Heart left ventricle (tissue), 16 donors: ENCODE data around the gene NR3C2. TPM values are rescaled to one million over a fixed set of nuclear protein-coding genes. Genes with fewer than 3 reads are reported as not detected.

Experiments used
- ATAC-seq, 4 donors: fragments of 200-7000 bp; cut with Tn5 transposase; one replicate each; pipeline ENCODE4 v1.9.1; 2020 to 2022; ENCODE audit warnings: moderate library complexity in 4 of 4, mild to moderate bottlenecking in 3 of 4, moderate number of reproducible peaks in 1 of 4
- DNase-seq, 5 donors: peaks; one replicate each; pipeline ENCODE4 v3.0.0-alpha.2; 2020
- H3K27ac ChIP-seq, 12 donors: fragments of 200-600 bp; sonication (generic) in 4 of 12; one replicate each; pipeline versions ENCODE4 v1.5.0 to v1.8.0; 2016 to 2022; ENCODE audit warnings: mild to moderate bottlenecking in 2 of 12
- H3K27me3 ChIP-seq, 9 donors: fragments of 200-600 bp; sonication (generic) in 2 of 9; one replicate each; pipeline versions ENCODE4 v1.5.1 to v1.8.0; 2016 to 2022; ENCODE audit warnings: mild to moderate bottlenecking in 3 of 9
- H3K36me3 ChIP-seq, 9 donors: fragments of 200-600 bp; sonication (generic) in 2 of 9; one replicate each; pipeline versions ENCODE4 v1.5.0 to v1.8.0; 2018 to 2022; ENCODE audit warnings: mild to moderate bottlenecking in 2 of 9
- H3K4me1 ChIP-seq, 12 donors: fragments of 200-600 bp; sonication (generic) in 4 of 12; one replicate each; pipeline versions ENCODE4 v1.5.0 to v1.8.0; 2016 to 2022; ENCODE audit warnings: mild to moderate bottlenecking in 3 of 12
- H3K4me3 ChIP-seq, 12 donors: fragments of 200-600 bp; sonication (generic) in 4 of 12; one replicate each; pipeline versions ENCODE4 v1.5.0 to v1.8.0; 2017 to 2022; ENCODE audit warnings: mild to moderate bottlenecking in 9 of 12, moderate library complexity in 4 of 12
- H3K9me3 ChIP-seq, 12 donors: fragments of 200-600 bp; sonication (generic) in 4 of 12; one replicate each; pipeline versions ENCODE4 v1.5.0 to v1.8.0; 2016 to 2022; ENCODE audit warnings: mild to moderate bottlenecking in 1 of 12
- POLR2A ChIP-seq, 2 donors: fragments of 450-650 bp; IDR thresholded peaks; one replicate each; pipeline ENCODE4 v1.6.1; 2017; ENCODE audit warnings: antibody characterized with exemption in 2 of 2, mild to moderate bottlenecking in 2 of 2, moderate library complexity in 2 of 2
- WGBS, 4 donors: extraction: QIAGEN DNeasy Blood & Tissue Kit in 2 of 4; methylation state at CpG; one replicate each; pipeline versions ENCODE4 v1.1.5 to v1.1.7; 2013 to 2018; 5-methylcytosine and 5-hydroxymethylcytosine counted together
- intact Hi-C, 10 donors: fragments of 100-400 bp; cut with DNase I; formaldehyde crosslinking; loops; one replicate each; pipeline versions ENCODE4 v1.11.1 to v1.14.2; 2022
- polyA plus RNA-seq, 2 donors: library from polyadenylated mRNA; stranded (reverse); fragments of 200-250 nt; gene quantifications; one replicate each; pipeline ENCODE4 v1.2.3, GENCODE V29; 2013
- total RNA-seq, 9 donors: library from RNA; depleted of rRNA in 2 of 9; stranded (reverse); fragments of >200 nt in 2 of 9; fragmentation: NEBNext Ultra II Directional in 3 of 9; extraction: Animal tissue kit (Norgen Biotek cat#: 25700) in 3 of 9; gene quantifications; one replicate each; pipeline versions ENCODE4 v1.1.0 to v1.2.4, GENCODE V29; 2016 to 2023
- TF ChIP-seq, protein P1 (sequence below), 12 donors: fragments of 200-600 bp; sonication (generic) in 4 of 12; IDR thresholded peaks; one replicate each; pipeline versions ENCODE4 v1.5.0 to v1.8.0; 2018 to 2022; ENCODE audit warnings: antibody characterized with exemption in 12 of 12, mild to moderate bottlenecking in 5 of 12
- donor health status: ischemic (EF 13 %, LVEDD 7.1; RV severe dilation, severe dysfunction).
- donor health status: healthy with polysubstance abuse.
- donor health status: DM: no; HTN: yes; CAD: no.
- donor health status: DM: no; HTN: no; CAD: no.
- donor health status: ischemic (EF 25% LVEDD 6.9; RV normal size, moderate dysfunction).
- donor health status: ischemic (EF 25% LVEDD 5.7; RV mildly dilated, moderate dysfunction).
- donor health status: healthy.
- donor health status: DM: yes; HTN: yes; CAD: no.
- donor health status: ischemic (EF 35%, LVEDD 5.7; RV mildly dilated, moderate dysfunction).
- donor health status: nonischemic (EF 11% LVEDD 7.7; RV severe dilation, severe dysfunction).
- donor health status: DM: yes; HTN: yes; CAD: no.
- donor health status: PGD.
- donor health status: ischemic (EF 29% LVEDD 5.4; RV normal size, mild dysfunction).
- donor health status: nonischemic (EF 23%, LVEDD 6.1; RV moderate dilation, normal function).

Gene NR3C2
- total and polyA plus RNA-seq, 11 donors, result 3.6 to 26.5 (median 18.4) TPM

DNA sequence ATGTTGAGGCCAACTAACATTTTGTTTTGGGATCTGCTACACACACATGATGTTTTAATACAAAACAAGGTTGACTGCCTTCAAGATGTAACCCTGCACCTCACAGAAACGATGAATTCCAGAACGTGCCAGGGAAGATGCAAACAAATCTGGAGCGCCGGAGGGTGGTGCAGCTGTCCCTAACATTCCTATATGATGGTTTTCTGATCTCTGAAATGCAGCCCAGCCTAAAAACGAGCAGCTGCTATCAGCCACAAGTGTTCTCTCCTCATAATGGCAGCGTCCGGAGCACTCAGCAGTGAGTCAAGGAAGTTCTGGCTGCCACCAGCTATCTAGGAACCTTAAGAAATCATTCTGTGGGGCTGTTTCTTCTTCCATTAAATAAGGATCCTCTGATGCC is 333.4 kb downstream of the NR3C2 start:
- 85 to 92% (median 88%) methylated on average over 7 of the region's 7 CpGs for WGBS, 4 donors
- no peak overlapping the region for H3K27ac ChIP-seq
- H3K27me3 ChIP-seq, result no peaks in the 10 kb centered on the region
- peaks cover 0 to 8% (median under 1%) of the 10 kb centered on the region in 12 donors for H3K4me1 ChIP-seq
- ATAC-seq, result no peak
- DNase-seq, result no peak
- peaks cover 0 to 16% (median 6%) of the 10 kb centered on the region in 12 donors for H3K9me3 ChIP-seq
- intact Hi-C loops, result no loop called here
- TF ChIP-seq, protein P1, sequence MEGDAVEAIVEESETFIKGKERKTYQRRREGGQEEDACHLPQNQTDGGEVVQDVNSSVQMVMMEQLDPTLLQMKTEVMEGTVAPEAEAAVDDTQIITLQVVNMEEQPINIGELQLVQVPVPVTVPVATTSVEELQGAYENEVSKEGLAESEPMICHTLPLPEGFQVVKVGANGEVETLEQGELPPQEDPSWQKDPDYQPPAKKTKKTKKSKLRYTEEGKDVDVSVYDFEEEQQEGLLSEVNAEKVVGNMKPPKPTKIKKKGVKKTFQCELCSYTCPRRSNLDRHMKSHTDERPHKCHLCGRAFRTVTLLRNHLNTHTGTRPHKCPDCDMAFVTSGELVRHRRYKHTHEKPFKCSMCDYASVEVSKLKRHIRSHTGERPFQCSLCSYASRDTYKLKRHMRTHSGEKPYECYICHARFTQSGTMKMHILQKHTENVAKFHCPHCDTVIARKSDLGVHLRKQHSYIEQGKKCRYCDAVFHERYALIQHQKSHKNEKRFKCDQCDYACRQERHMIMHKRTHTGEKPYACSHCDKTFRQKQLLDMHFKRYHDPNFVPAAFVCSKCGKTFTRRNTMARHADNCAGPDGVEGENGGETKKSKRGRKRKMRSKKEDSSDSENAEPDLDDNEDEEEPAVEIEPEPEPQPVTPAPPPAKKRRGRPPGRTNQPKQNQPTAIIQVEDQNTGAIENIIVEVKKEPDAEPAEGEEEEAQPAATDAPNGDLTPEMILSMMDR (IDR thresholded peaks at IDR 0.05), result no peak
- peaks cover 0 to 80% (median 26%) of the 10 kb centered on the region in 9 donors for H3K36me3 ChIP-seq
- H3K4me3 ChIP-seq, result no peak overlapping the region

DNA sequence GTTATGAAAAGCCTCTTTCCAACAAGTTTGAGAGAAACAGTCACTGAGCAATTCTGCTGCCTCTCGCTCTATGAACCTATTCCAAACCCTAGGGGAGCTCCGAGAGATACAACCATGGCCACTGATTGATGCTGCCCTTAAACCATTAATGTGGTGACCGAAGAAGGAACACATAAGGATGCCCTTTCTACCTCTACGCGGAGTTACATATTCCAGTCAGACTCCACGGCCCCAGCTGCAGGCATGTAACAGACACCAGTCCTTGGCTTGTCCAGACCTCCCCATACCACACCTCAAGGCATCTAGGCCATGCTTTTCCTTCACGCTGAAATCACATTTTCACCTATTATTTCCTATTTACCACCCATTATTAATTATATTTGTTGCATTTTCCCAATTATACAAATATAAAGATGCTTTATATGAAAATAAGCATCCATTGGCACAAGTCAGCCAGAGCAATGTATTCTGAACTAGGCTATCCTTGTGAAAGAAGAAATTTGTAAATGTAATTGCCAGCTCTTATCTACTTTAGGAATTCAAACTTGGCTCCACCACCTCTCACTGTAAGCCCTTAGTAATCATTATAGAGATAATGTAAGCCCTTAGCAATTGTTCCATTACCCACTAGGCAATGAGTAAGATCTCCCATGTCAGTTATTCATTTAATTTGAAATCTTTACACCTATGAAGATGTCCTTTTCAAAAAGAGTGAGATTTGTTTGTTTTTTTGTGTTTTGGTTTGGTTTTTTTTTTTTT is 338.4 kb downstream of the NR3C2 start:
- intact Hi-C loops, result no loop called here
- peak overlapping the region in 1 of 12 donors; percentile 26 for H3K27ac ChIP-seq
- peaks cover 0 to 16% (median 6%) of the 10 kb centered on the region in 12 donors for H3K9me3 ChIP-seq
- H3K4me3 ChIP-seq, result no peak overlapping the region
- peaks cover 0 to 37% (median 2%) of the 10 kb centered on the region in 9 donors for H3K36me3 ChIP-seq
- DNase-seq (no peak), ATAC-seq (peak in 3 of 4 donors; percentile 49 to 85 (median 72))
- no peaks in the 10 kb centered on the region for H3K27me3 ChIP-seq
- WGBS, 4 donors, result 80 to 82% (median 81%) methylated on average over 7 of the region's 7 CpGs
- TF ChIP-seq, protein P1 (IDR thresholded peaks at IDR 0.05), result no peak
- TF ChIP-seq POLR2A (IDR thresholded peaks at IDR 0.05), result no peak
- peaks cover 0 to 21% (median 6%) of the 10 kb centered on the region in 12 donors for H3K4me1 ChIP-seq

DNA sequence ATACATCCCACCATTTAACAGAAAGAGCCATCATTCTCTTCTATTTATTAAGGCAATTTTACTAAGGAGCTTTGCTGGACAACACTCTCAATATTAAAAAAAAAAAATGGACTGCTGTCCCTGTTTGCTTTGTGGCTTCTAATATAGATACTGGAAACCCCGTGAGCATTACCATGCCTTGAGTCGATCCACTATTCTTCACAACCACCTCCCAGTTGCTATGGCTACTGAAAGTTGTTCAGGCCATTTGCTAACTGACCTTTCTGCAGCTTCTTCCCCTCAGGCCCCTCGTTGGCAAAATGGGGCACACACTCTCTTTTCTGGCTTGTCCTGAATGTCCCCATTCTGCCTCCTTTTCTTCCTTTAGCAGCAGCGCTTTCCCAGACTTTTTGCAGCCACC is 340.4 kb downstream of the NR3C2 start:
- TF ChIP-seq POLR2A (IDR thresholded peaks at IDR 0.05), result no peak
- TF ChIP-seq, protein P1 (IDR thresholded peaks at IDR 0.05), result no peak
- H3K4me3 ChIP-seq, result no peak overlapping the region
- peaks cover 0 to 20% (median 0%) of the 10 kb centered on the region in 9 donors for H3K36me3 ChIP-seq
- H3K9me3 ChIP-seq, result peaks cover 0 to 10% (median 5%) of the 10 kb centered on the region in 12 donors
- ATAC-seq, result no peak
- intact Hi-C loops, result no loop called here
- H3K27ac ChIP-seq, result no peak overlapping the region
- no peaks in the 10 kb centered on the region for H3K27me3 ChIP-seq
- WGBS, 4 donors, result 61 to 80% (median 72%) methylated on average over 4 of the region's 4 CpGs
- H3K4me1 ChIP-seq, result peaks cover 0 to 21% (median 6%) of the 10 kb centered on the region in 12 donors
- DNase-seq, result no peak

DNA sequence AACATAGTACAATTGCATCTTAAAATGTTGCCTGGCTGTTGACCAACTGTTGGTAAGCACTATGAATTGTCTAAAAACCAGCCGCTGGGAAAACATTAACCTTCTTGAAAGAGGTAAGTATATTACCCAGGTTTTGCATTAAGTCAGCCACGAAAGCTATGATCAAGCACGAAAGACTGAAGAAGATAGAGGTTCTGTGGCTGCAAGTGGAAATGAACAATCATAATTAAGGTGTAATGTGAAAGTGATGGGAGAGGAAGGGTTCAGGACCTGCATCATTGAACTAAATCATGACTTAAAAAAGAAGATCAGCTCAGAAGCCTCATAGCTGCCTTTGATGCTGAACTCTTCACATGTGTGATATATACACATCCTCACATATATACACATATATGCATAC is 341.0 kb downstream of the NR3C2 start:
- Histone ChIP-seq H3K36me3 (peaks cover 0 to 17% (median 0%) of the 10 kb centered on the region in 9 donors), H3K9me3 (peaks cover 0 to 5% (median 0%) of the 10 kb centered on the region in 12 donors), H3K27ac (no peak overlapping the region), H3K27me3 (no peaks in the 10 kb centered on the region), H3K4me3 (no peak overlapping the region), H3K4me1 (peaks cover 0 to 21% (median 6%) of the 10 kb centered on the region in 12 donors)
- TF ChIP-seq, protein P1 (IDR thresholded peaks at IDR 0.05), result no peak
- no peak for TF ChIP-seq POLR2A (IDR thresholded peaks at IDR 0.05)
- intact Hi-C loops, result no loop called here
- WGBS, 4 donors, result 65 to 97% (median 90%) methylated on average over 3 of the region's 3 CpGs
- ATAC-seq (no peak), DNase-seq (no peak)
